HCT116 (cell line): Measurements from ENCODE around the gene MYBPHL. TPM values are rescaled to one million over a fixed set of nuclear protein-coding genes. Genes with fewer than 3 reads are reported as not detected.

Experiments
- ATAC-seq: fragments of 200-7000 bp; cut with Tn5 transposase; 2 replicates; pipeline ENCODE4 v1.9.1; 2020; ENCODE audit warnings: mild to moderate bottlenecking, moderate library complexity
- BruUV-seq: library from RNA; stranded (reverse); fragments of 400-500 nt; replicated peaks from 2 replicates; lab custom pipeline; 2021; lab: Mats Ljungman, UMichigan
- CTCF ChIA-PET: fragments of 300-600 bp; sonication (Branson Sonifier 250); formaldehyde crosslinking; loops from one replicate; lab custom pipeline; 2021; ENCODE audit warnings: antibody characterized with exemption; lab: Charles Lee
- POLR2A ChIA-PET: fragments of 300-600, 350-600 bp; sonication (Branson Sonifier 250); formaldehyde crosslinking; loops from one replicate; lab custom pipeline; 2021; ENCODE audit warnings: antibody characterized with exemption; lab: Charles Lee
- RAD21 ChIA-PET, 2 experiments: fragments of 300-600 bp; sonication (Branson Sonifier 250); formaldehyde crosslinking; loops; one replicate each; lab custom pipeline; 2023; ENCODE audit warnings: low total read pairs in 2 of 2; ENCODE audit not compliant: uncharacterized antibody in 2 of 2, unreplicated experiment in 2 of 2, low non-redundant PET in 1 of 2; lab: Charles Lee
- DNase-seq: peaks from one replicate; pipeline ENCODE4 v3.0.0-alpha.2; 2010; ENCODE audit warnings: low read depth, low spot score
- H2AFZ ChIP-seq: fragments of 200-600 bp; shearing (Covaris generic), sonication (generic); 2 replicates; pipeline ENCODE4 v1.6.1; 2017; ENCODE audit warnings: low read depth, mixed run types, mixed read lengths, antibody characterized with exemption, low read length; ENCODE audit not compliant: poor library complexity, severe bottlenecking
- H3K27ac ChIP-seq: 2 replicates; pipeline ENCODE4 v1.5.1; 2012; ENCODE audit warnings: low read depth, low read length
- H3K27me3 ChIP-seq: fragments of 200-600 bp; sonication (generic); 2 replicates; pipeline ENCODE4 v1.6.1; 2016; ENCODE audit warnings: mixed run types, low read length, mixed read lengths; ENCODE audit not compliant: insufficient read depth
- H3K36me3 ChIP-seq, 2 experiments: fragments of 200-500 bp in 1 of 2; fragments of 200-600 bp in 1 of 2; sonication (Bioruptor generic) in 1 of 2; sonication (generic) in 1 of 2; 2 replicates each; pipeline versions ENCODE4 v1.5.1 to v1.6.1; 2014 to 2016; ENCODE audit warnings: low read length in 2 of 2, inconsistent platforms in 1 of 2, mixed read lengths in 1 of 2, mixed run types in 1 of 2; ENCODE audit not compliant: insufficient read depth in 2 of 2, control insufficient read depth in 1 of 2
- H3K4me1 ChIP-seq, 2 experiments: fragments of 200-600 bp in 1 of 2; sonication (generic) in 1 of 2; 2 replicates each; pipeline versions ENCODE4 v1.5.1 to v1.6.1; 2012 to 2017; ENCODE audit warnings: low read length in 2 of 2, inconsistent platforms in 1 of 2, mild to moderate bottlenecking in 1 of 2, mixed read lengths in 1 of 2, mixed run types in 1 of 2, moderate library complexity in 1 of 2; ENCODE audit not compliant: insufficient read depth in 2 of 2, control insufficient read depth in 1 of 2
- H3K4me2 ChIP-seq: fragments of 200-600 bp; sonication (generic); 2 replicates; pipeline ENCODE4 v1.6.1; 2017; ENCODE audit warnings: mixed run types, low read length, mixed read lengths
- H3K4me3 ChIP-seq, 2 experiments: fragments of 200-600 bp in 1 of 2; sonication (generic) in 1 of 2; replicated peaks in 1 of 2; 2 replicates each; pipeline ENCODE4 v1.5.1; 2011 to 2016; ENCODE audit warnings: low read length in 2 of 2, control low read depth in 1 of 2, low read depth in 1 of 2, mild to moderate bottlenecking in 1 of 2, mixed read lengths in 1 of 2, mixed run types in 1 of 2
- H3K79me2 ChIP-seq: fragments of 200-600 bp; sonication (generic); 2 replicates; pipeline ENCODE4 v1.6.1; 2017; ENCODE audit warnings: mild to moderate bottlenecking, mixed run types, low read length, moderate library complexity, mixed read lengths; ENCODE audit not compliant: insufficient read depth
- H3K9ac ChIP-seq: fragments of 200-600 bp; sonication (generic); 2 replicates; pipeline ENCODE4 v1.6.1; 2016; ENCODE audit warnings: low read length, mixed read lengths
- H3K9me2 ChIP-seq: fragments of 200-600 bp; sonication (generic), shearing (Covaris generic); 2 replicates; pipeline ENCODE4 v1.6.1; 2017; ENCODE audit warnings: mixed run types, mild to moderate bottlenecking, moderate library complexity; ENCODE audit not compliant: insufficient read depth
- H3K9me3 ChIP-seq, 2 experiments: fragments of 200-500 bp in 1 of 2; fragments of 200-600 bp in 1 of 2; sonication (Bioruptor generic) in 1 of 2; sonication (generic) in 1 of 2; 2 replicates each; pipeline ENCODE4 v1.6.1; 2014 to 2017; ENCODE audit warnings: low read length in 2 of 2, mixed read lengths in 2 of 2, inconsistent platforms in 1 of 2, low read depth in 1 of 2, mild to moderate bottlenecking in 1 of 2, mixed run types in 1 of 2, moderate library complexity in 1 of 2; ENCODE audit not compliant: control insufficient read depth in 1 of 2, insufficient read depth in 1 of 2
- H4K20me1 ChIP-seq: fragments of 200-600 bp; sonication (generic), shearing (Covaris generic); 2 replicates; pipeline ENCODE4 v1.6.1; 2017; ENCODE audit warnings: mixed run types, mild to moderate bottlenecking, moderate library complexity; ENCODE audit not compliant: insufficient read depth
- ATF3 ChIP-seq: IDR thresholded peaks from 2 replicates; pipeline ENCODE4 v1.6.1; 2012
- CBX3 ChIP-seq: IDR thresholded peaks from 2 replicates; pipeline ENCODE4 v1.6.1; 2012; ENCODE audit warnings: low read depth
- CTCF ChIP-seq, 3 experiments: fragments of 200-600 bp in 1 of 3; sonication (generic) in 1 of 3; IDR thresholded peaks in 2 of 3; conservative IDR thresholded peaks in 1 of 3; 2 replicates each; pipeline ENCODE4 v1.5.1; 2012 to 2017; ENCODE audit warnings: low read depth in 2 of 3, low read length in 2 of 3, antibody characterized with exemption in 1 of 3, borderline replicate concordance in 1 of 3, control low read depth in 1 of 3, mild to moderate bottlenecking in 1 of 3, mixed read lengths in 1 of 3, mixed run types in 1 of 3, moderate library complexity in 1 of 3; ENCODE audit not compliant: insufficient read depth in 1 of 3
- EGR1 ChIP-seq: IDR thresholded peaks from 2 replicates; pipeline ENCODE4 v1.6.1; 2012; ENCODE audit warnings: low read depth
- ELF1 ChIP-seq: IDR thresholded peaks from 2 replicates; pipeline ENCODE4 v1.6.1; 2012; ENCODE audit warnings: low read depth, borderline replicate concordance
- EZH2phosphoT487 ChIP-seq: fragments of 200-600 bp; IDR thresholded peaks from 2 replicates; pipeline ENCODE4 v1.6.1; 2018; ENCODE audit warnings: antibody characterized with exemption, borderline replicate concordance
- JUND ChIP-seq: IDR thresholded peaks from 2 replicates; pipeline ENCODE4 v1.6.1; 2012
- MAX ChIP-seq: IDR thresholded peaks from 2 replicates; pipeline ENCODE4 v1.6.1; 2012
- POLR2A ChIP-seq: IDR thresholded peaks from 2 replicates; pipeline ENCODE4 v1.7.0; 2011; ENCODE audit warnings: borderline replicate concordance; ENCODE audit not compliant: insufficient read depth, insufficient read length; ENCODE audit errors: extremely low read depth
- POLR2AphosphoS5 ChIP-seq: IDR thresholded peaks from 2 replicates; pipeline ENCODE4 v1.6.1; 2011; ENCODE audit warnings: mild to moderate bottlenecking, low read depth, low read length, moderate library complexity
- RAD21 ChIP-seq: IDR thresholded peaks from 2 replicates; pipeline ENCODE4 v1.6.1; 2012; ENCODE audit warnings: low read depth, mild to moderate bottlenecking
- SIN3A ChIP-seq: IDR thresholded peaks from 2 replicates; pipeline ENCODE4 v1.6.1; 2012; ENCODE audit warnings: low read depth
- SP1 ChIP-seq: IDR thresholded peaks from 2 replicates; pipeline ENCODE4 v1.6.1; 2012; ENCODE audit warnings: low read depth
- YY1 ChIP-seq: IDR thresholded peaks from 2 replicates; pipeline ENCODE4 v1.6.1; 2011; ENCODE audit warnings: low read length, low read depth, moderate library complexity, mild to moderate bottlenecking; ENCODE audit not compliant: insufficient replicate concordance; ENCODE audit errors: extremely low read depth
- ZBTB33 ChIP-seq: IDR thresholded peaks from 2 replicates; pipeline ENCODE4 v1.6.1; 2011; ENCODE audit warnings: mild to moderate bottlenecking, low read length, moderate library complexity; ENCODE audit not compliant: insufficient replicate concordance; ENCODE audit errors: extremely low read depth
- ZFX ChIP-seq: fragments of 450-650 bp; IDR thresholded peaks from 2 replicates; pipeline ENCODE4 v1.6.1; 2017
- ZNF274 ChIP-seq: fragments of 200-500 bp; sonication (Bioruptor generic); IDR thresholded peaks from 2 replicates; pipeline ENCODE4 v1.6.1; 2014; ENCODE audit warnings: mild to moderate bottlenecking, low read depth, low read length, inconsistent platforms
- intact Hi-C: fragments of 100-400 bp; cut with micrococcal nuclease; formaldehyde crosslinking; loops from 2 replicates; pipeline ENCODE4 v1.10.0; 2022
- total RNA-seq: library from RNA; stranded (reverse); gene quantifications from one replicate; pipeline ENCODE4 v1.2.1, GENCODE V29; 2021; ENCODE audit not compliant: unreplicated experiment

The MYBPHL gene
- total RNA-seq, 1 experiment from 2014 or later, result 1.0 TPM

GRCh38 chr1:109338091-109338490 is 31.3 kb upstream of the MYBPHL start:
- POLR2A ChIA-PET, result no interaction called here
- H3K9me3 ChIP-seq, result no peaks in the 10 kb centered on the region
- no peak overlapping the region for H3K4me3 ChIP-seq
- H3K27ac ChIP-seq, result no peak overlapping the region
- no peaks in the 10 kb centered on the region for H4K20me1 ChIP-seq
- BruUV-seq, result no TSS peak
- no peak overlapping the region for H2AFZ ChIP-seq
- no peak overlapping the region for H3K4me2 ChIP-seq
- no peaks in the 10 kb centered on the region for H3K79me2 ChIP-seq
- peaks cover 0 to 8% of the 10 kb centered on the region in 2 experiments; a peak in 3 of 4 replicates for H3K36me3 ChIP-seq
- TF ChIP-seq SP1 (no peak), CBX3 (no peak), ELF1 (no peak), MAX (no peak)
- H3K9ac ChIP-seq, result no peak overlapping the region
- H3K27me3 ChIP-seq, result no peaks in the 10 kb centered on the region
- intact Hi-C loops, result no loop called here
- CTCF ChIA-PET, result no interaction called here
- no peak for DNase-seq
- no peaks in the 10 kb centered on the region for H3K9me2 ChIP-seq
- ATAC-seq, result no peak
- RAD21 ChIA-PET, result no interaction called here
- no peaks in the 10 kb centered on the region for H3K4me1 ChIP-seq

- Histone ChIP-seq H3K9me2 (no peaks in the 10 kb centered on the region), H3K9me3 (peaks cover 8 to 14% of the 10 kb centered on the region in 2 experiments; a peak in 1 of 4 replicates), H3K27ac (no peak overlapping the region), H3K79me2 (no peaks in the 10 kb centered on the region), H3K9ac (no peak overlapping the region), H3K4me3 (no peak overlapping the region), H3K4me2 (no peak overlapping the region), H3K4me1 (no peaks in the 10 kb centered on the region), H3K36me3 (peaks cover 0 to 6% of the 10 kb centered on the region in 2 experiments; a peak in 3 of 4 replicates), H2AFZ (no peak overlapping the region), H4K20me1 (no peaks in the 10 kb centered on the region), H3K27me3 (no peaks in the 10 kb centered on the region)
- ChIA-PET CTCF (no interaction called here), POLR2A (no interaction called here), RAD21 (no interaction called here)
- intact Hi-C loops, result no loop called here
- ATAC-seq (no peak), DNase-seq (no peak)
- BruUV-seq, result no TSS peak
- no peak for TF ChIP-seq ZBTB33
- TF ChIP-seq ZNF274, result no peak
- TF ChIP-seq ZFX, result no peak
- TF ChIP-seq YY1, result no peak
- TF ChIP-seq POLR2AphosphoS5, result no peak
- TF ChIP-seq EZH2phosphoT487, result no peak
- TF ChIP-seq MAX, result no peak
- TF ChIP-seq JUND, result no peak
- no peak for TF ChIP-seq POLR2A
- TF ChIP-seq SIN3A, result no peak
- TF ChIP-seq ATF3, result no peak
- no peak for TF ChIP-seq RAD21
- no peak for TF ChIP-seq EGR1
- TF ChIP-seq CTCF (IDR thresholded peaks at IDR 0.05 in 2 of 3, conservative IDR thresholded peaks at IDR 0.05 in 1 of 3; ENCODE audit: borderline replicate concordance in 1 of 3, insufficient read depth in 1 of 3, low read depth in 2 of 3, low read length in 2 of 3), result no peak
Measured at GRCh38 chr1:109335091-109335490, 28.3 kb upstream of the MYBPHL start.
